GM12875 (cell line): ENCODE measurements around the gene IKBKG.
"Not testable (repeated sequence)": the region's sequence is repeated elsewhere in the genome, so short reads cannot be mapped to it uniquely, and the experiment has no call there.

Experiments used
- H3K4me3 ChIP-seq: one replicate; pipeline ENCODE4 v1.5.1; 2011; ENCODE audit warnings: low read depth, low read length, control low read depth
- TF ChIP-seq, protein P1 (sequence below): IDR thresholded peaks from 2 replicates; pipeline ENCODE4 v1.5.1; 2011; ENCODE audit warnings: low read depth, mild to moderate bottlenecking, control low read depth, inconsistent platforms, low read length, moderate library complexity, borderline replicate concordance; ENCODE audit not compliant: insufficient read depth

Gene IKBKG

DNA sequence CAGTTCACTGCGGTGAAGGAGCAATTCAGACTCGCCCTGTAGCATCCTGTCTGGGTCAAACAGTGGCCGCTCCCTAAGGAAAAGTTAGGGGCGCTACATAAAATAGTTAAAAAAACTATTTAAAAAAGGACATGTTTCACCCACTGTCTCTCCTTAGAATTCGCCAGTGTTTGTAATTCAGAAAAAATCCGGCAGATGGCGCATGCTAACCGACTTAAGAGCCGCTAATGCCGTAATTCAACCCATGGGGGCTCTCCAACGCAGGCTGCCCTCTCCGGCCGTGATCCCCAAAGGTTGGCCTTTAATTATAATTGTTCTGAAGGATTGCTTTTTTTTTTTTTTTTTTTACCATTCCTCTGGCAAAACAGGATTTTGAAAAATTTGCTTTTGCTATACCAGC is 43.0 kb downstream of the IKBKG start:
- not testable (repeated sequence) for H3K4me3 ChIP-seq

DNA sequence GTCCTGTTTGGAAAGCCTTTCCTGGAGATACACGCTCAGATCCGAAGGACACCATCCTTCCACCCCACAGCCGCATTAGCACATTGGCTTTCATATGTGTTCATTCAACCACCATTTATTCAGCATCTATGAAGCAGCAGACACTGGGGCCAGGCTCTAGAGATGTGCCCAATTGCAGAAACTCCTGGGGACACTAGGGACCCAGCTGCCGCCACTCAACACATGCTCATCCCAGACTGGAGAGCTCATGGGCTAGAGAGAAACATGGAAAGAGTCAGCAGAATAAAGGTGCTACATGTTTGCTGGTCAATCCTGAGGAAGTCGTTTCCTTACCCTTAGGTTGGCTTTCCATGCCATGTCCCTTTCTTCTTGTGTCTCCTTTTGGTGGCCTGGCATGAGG is 45.1 kb downstream of the IKBKG start:
- TF ChIP-seq, protein P1, sequence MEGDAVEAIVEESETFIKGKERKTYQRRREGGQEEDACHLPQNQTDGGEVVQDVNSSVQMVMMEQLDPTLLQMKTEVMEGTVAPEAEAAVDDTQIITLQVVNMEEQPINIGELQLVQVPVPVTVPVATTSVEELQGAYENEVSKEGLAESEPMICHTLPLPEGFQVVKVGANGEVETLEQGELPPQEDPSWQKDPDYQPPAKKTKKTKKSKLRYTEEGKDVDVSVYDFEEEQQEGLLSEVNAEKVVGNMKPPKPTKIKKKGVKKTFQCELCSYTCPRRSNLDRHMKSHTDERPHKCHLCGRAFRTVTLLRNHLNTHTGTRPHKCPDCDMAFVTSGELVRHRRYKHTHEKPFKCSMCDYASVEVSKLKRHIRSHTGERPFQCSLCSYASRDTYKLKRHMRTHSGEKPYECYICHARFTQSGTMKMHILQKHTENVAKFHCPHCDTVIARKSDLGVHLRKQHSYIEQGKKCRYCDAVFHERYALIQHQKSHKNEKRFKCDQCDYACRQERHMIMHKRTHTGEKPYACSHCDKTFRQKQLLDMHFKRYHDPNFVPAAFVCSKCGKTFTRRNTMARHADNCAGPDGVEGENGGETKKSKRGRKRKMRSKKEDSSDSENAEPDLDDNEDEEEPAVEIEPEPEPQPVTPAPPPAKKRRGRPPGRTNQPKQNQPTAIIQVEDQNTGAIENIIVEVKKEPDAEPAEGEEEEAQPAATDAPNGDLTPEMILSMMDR, result no peak
- H3K4me3 ChIP-seq, result no peak overlapping the region

DNA sequence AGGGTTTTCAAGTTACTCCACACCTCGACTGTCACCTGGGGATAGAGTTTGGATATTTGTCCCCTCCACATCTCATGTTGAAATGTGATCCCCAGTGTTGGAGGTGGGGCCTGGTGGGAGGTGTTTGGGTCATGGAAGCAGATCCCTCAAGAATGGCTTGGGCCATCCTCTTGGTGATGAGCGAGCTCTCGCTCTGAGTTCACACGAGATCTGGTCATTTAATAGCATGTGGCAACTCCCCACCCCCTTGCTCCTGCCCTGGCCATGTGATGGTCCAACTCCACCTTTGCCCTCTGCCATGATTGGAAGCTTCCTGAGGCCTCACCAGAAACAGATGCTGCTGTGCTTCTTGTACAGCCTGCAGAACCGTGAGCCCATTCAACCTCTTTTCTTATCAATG is 45.8 kb downstream of the IKBKG start:
- TF ChIP-seq, protein P1, result no peak
- H3K4me3 ChIP-seq, result no peak overlapping the region

DNA sequence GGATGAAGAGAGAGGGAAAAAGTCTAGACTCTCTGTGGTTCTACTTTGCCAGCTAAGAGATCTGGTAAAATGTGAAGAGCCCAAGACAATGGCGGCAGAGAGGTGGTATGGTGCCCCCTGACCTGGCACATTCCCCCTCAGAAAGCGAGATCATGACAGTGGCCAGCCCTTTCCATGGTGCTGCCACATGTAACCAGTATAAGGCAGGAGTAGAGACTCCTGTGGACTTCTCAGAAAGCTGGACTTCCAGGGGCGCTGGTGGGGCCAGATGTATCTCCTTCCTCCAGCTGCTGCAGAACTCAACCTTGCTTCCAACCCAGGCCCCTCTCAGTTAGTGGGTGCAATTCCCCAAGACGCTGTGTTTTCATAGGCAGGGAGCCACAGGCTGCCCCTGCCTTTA is 47.1 kb downstream of the IKBKG start:
- TF ChIP-seq, protein P1, result no peak
- no peak overlapping the region for H3K4me3 ChIP-seq

DNA sequence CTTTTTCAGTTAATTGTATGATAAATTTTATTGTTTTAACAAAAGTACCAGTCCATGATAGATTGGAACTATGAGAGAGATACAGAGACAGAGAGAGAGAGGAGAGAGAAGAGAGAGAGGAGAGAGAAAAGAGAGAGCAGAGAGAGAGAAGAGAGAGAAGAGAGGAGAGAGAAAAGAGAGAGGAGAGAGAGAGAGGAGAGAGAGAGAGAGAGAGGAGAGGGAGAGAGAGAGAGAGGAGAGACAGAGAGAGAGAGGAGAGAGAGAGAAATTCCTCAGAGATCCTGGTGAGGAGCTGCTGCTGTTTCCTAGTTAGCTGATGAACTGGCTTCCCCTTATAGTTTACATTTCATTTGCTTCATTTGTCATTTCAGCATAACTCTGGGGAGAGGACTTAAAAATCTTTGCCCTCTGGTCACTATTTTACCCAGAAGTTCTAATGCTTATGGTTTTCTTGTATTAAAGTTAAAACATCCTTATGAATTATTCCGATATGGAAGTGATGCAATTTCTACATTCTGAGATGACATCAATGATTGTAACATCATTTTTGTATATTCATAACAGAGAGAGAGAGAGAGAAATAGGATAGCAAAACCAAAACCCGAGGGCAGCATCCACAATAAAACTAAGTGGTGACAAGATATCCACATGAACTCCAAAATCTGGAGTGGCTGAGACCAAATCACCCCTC is 48.3 kb downstream of the IKBKG start:
- H3K4me3 ChIP-seq, result no peak overlapping the region
- TF ChIP-seq, protein P1, result no peak

DNA sequence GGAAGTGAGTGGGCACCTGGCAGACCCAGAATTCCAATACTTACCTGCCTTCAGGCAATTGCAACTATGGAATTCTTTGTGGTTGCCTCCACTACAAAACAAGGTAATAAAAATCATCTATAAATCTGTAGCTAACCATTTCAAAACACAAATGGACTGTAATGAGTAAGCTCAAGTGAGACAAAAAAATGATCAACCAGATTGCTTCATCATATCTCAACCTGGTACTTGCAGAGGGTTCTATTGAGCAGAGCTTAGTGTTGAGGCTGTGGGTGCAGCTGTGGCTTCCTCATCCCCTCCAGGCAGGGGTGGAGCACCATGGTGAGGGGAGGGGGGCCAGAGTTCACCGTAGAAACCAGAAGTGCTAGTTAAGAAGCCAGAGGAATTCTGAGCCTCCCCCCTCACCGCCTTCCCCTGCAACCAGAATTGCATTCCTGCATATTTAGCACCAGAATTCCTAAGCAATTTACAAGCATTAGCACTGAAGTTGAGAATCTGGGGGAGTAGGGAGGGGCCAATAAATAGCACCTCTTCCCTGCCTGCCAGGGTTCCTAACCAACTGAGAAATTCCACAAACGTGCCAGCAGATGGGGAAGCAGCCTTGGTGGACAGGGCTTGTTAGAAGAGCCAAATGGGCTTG is 49.0 kb downstream of the IKBKG start:
- TF ChIP-seq, protein P1, result no peak
- H3K4me3 ChIP-seq, result no peak overlapping the region

DNA sequence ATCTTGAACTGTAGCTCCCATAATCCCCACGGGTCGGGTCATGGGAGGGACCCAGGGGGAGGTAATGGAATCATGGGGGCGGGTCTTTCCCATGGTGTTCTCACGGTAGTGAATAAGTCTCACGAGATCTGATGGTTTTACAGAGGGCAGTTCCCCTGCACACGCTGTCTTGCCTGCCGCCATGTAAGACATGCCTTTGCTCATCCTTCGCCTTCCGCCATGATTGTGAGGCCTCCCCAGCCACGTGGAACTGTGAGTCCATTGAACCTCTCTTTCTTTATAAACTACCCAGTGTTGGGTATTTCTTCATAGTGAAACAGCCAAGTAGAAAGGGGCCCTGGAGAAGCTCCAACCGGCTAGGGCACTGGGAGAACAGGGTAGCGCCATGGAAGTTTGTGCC is 49.8 kb downstream of the IKBKG start:
- H3K4me3 ChIP-seq, result no peak overlapping the region
- TF ChIP-seq, protein P1, result no peak
